ENCODE measurements around the gene TRPM8. TPM values are rescaled to one million over a fixed set of nuclear protein-coding genes. Genes with fewer than 3 reads are reported as not detected.

TRPM8 gene
- total RNA-seq, 4 donors from 2014 or later, result 0.34 to 0.72 TPM; not detected in 2

DNA sequence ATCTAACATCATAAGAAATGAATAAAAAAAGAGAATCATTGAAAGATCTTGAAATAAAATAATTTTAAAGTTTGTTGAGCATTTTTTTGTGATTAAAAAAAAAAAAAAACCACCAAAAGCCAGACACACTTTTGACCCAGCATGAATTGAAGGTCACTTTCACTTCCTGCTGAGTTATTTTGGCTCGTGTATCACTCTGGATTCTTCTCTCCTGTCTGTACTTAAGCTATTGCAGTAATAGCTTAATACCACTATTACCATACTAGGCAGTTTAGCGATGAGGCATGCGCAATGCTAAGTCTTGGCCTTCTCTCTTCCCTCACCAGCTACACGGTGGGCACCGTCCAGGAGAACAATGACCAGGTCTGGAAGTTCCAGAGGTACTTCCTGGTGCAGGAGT is 78.8 kb downstream of the TRPM8 start:
- no peaks in the 10 kb centered on the region for H3K9me3 ChIP-seq
- no peaks in the 10 kb centered on the region for H3K4me1 ChIP-seq
- no peaks in the 10 kb centered on the region for H3K36me3 ChIP-seq
- H3K27me3 ChIP-seq, result peaks cover 4% of the 10 kb centered on the region
- TF ChIP-seq, protein P1, sequence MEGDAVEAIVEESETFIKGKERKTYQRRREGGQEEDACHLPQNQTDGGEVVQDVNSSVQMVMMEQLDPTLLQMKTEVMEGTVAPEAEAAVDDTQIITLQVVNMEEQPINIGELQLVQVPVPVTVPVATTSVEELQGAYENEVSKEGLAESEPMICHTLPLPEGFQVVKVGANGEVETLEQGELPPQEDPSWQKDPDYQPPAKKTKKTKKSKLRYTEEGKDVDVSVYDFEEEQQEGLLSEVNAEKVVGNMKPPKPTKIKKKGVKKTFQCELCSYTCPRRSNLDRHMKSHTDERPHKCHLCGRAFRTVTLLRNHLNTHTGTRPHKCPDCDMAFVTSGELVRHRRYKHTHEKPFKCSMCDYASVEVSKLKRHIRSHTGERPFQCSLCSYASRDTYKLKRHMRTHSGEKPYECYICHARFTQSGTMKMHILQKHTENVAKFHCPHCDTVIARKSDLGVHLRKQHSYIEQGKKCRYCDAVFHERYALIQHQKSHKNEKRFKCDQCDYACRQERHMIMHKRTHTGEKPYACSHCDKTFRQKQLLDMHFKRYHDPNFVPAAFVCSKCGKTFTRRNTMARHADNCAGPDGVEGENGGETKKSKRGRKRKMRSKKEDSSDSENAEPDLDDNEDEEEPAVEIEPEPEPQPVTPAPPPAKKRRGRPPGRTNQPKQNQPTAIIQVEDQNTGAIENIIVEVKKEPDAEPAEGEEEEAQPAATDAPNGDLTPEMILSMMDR (IDR thresholded peaks at IDR 0.05), result no peak
- no peak for TF ChIP-seq POLR2A (IDR thresholded peaks at IDR 0.05)
- no peak for TF ChIP-seq EP300 (IDR thresholded peaks at IDR 0.05)
- TF ChIP-seq POLR2AphosphoS5 (IDR thresholded peaks at IDR 0.05), result no peak
- DNase-seq (ENCODE audit: low spot score in 2 of 2), result no peak
- 56% methylated on average over 5 of the region's 5 CpGs for WGBS
- no peak overlapping the region for H3K4me3 ChIP-seq
- H3K27ac ChIP-seq, result no peak overlapping the region

GRCh38 chr2:233996461-233996860 is 79.3 kb downstream of the TRPM8 start:
- no peaks in the 10 kb centered on the region for H3K4me1 ChIP-seq
- no peaks in the 10 kb centered on the region for H3K9me3 ChIP-seq
- no peaks in the 10 kb centered on the region for H3K36me3 ChIP-seq
- no peak for TF ChIP-seq POLR2AphosphoS5 (IDR thresholded peaks at IDR 0.05)
- TF ChIP-seq, protein P1 (IDR thresholded peaks at IDR 0.05), result no peak
- WGBS, result 65% methylated on average over 5 of the region's 5 CpGs
- no peak overlapping the region for H3K4me3 ChIP-seq
- H3K27ac ChIP-seq, result no peak overlapping the region
- no peak for DNase-seq (ENCODE audit: low spot score in 2 of 2)
- H3K27me3 ChIP-seq, result peaks cover 4% of the 10 kb centered on the region

DNA sequence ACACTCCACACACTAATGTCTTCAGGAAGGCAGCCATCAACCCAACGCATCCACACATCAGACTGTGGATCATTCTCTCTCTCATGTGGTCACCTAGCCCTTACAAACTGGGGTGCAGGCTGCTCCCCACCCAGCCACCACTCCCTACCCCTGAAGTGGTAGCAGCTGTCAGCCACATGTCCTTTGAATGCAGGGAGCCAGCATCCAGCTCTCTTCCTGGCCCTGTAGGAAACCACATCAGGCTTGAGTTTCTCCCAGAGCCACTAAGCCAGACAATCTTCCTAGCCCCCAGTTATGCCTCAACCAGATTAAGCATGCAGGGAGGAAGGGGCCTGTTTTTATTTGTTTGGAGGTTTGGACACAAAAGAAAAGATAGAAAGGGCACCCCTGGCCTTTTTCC is 80.5 kb downstream of the TRPM8 start:
- Histone ChIP-seq H3K9me3 (no peaks in the 10 kb centered on the region), H3K27ac (no peak overlapping the region), H3K4me3 (no peak overlapping the region), H3K27me3 (peaks cover 8% of the 10 kb centered on the region), H3K36me3 (no peaks in the 10 kb centered on the region), H3K4me1 (no peaks in the 10 kb centered on the region)
- WGBS, result 77% methylated on average over 1 of the region's 1 CpG
- no peak for TF ChIP-seq POLR2A (IDR thresholded peaks at IDR 0.05)
- no peak for TF ChIP-seq POLR2AphosphoS5 (IDR thresholded peaks at IDR 0.05)
- TF ChIP-seq, protein P1 (IDR thresholded peaks at IDR 0.05), result no peak
- no peak for TF ChIP-seq EP300 (IDR thresholded peaks at IDR 0.05)
- DNase-seq (ENCODE audit: low spot score in 2 of 2), result no peak

DNA sequence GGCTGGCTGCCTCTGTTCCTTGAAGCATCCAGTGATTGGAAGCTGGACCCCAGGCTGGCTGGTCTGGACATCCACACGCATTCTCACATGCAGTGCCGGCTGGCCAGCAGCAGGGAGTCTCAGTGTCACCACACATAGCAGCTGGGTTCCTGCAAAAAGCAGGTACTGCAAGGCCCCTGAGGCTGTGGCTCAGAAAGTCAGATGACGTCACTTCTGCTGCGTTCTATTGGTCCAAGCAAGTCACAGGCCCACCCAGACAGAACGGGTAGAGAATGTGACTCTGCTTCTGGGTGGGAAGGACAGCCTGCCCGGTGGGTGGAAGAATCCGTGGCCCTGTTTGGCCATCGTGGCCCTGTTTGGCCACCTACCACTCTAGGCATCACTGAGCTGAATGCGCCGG is 82.0 kb downstream of the TRPM8 start:
- H3K27ac ChIP-seq, result no peak overlapping the region
- H3K27me3 ChIP-seq, result peaks cover 4% of the 10 kb centered on the region
- DNase-seq (ENCODE audit: low spot score in 2 of 2), result no peak
- 92% methylated on average over 5 of the region's 10 CpGs for WGBS
- H3K36me3 ChIP-seq, result no peaks in the 10 kb centered on the region
- no peaks in the 10 kb centered on the region for H3K9me3 ChIP-seq
- H3K4me1 ChIP-seq, result peaks cover 3% of the 10 kb centered on the region
- H3K4me3 ChIP-seq, result no peak overlapping the region
- TF ChIP-seq POLR2AphosphoS5 (IDR thresholded peaks at IDR 0.05) (no peak), POLR2A (IDR thresholded peaks at IDR 0.05) (no peak), EP300 (IDR thresholded peaks at IDR 0.05) (no peak)
- TF ChIP-seq, protein P1 (IDR thresholded peaks at IDR 0.05), result no peak

- no peak overlapping the region for H3K27ac ChIP-seq
- no peaks in the 10 kb centered on the region for H3K36me3 ChIP-seq
- no peaks in the 10 kb centered on the region for H3K9me3 ChIP-seq
- TF ChIP-seq EP300 (IDR thresholded peaks at IDR 0.05) (no peak), POLR2AphosphoS5 (IDR thresholded peaks at IDR 0.05) (no peak), POLR2A (IDR thresholded peaks at IDR 0.05) (no peak)
- TF ChIP-seq, protein P1 (IDR thresholded peaks at IDR 0.05), result no peak
- peaks cover 4% of the 10 kb centered on the region for H3K27me3 ChIP-seq
- no peak overlapping the region for H3K4me3 ChIP-seq
- WGBS, result 90% methylated on average over 8 of the region's 8 CpGs
- peaks cover 6% of the 10 kb centered on the region for H3K4me1 ChIP-seq
- DNase-seq (ENCODE audit: low spot score in 2 of 2), result no peak
Observed at GRCh38 chr2:234001380-234002160, 84.4 kb downstream of the TRPM8 start.

All from suprapubic skin (tissue), 4 donors.